ENCODE results near the gene FAAP20. TPM values are rescaled to one million over a fixed set of nuclear protein-coding genes. Genes with fewer than 3 reads are reported as not detected.

FAAP20 gene
- total RNA-seq, 1 donor from 2014 or later, result 77.9 TPM

GRCh38 chr1:2208309-2209239 lies 14.0 kb upstream of the FAAP20 start:
- peak; percentile 31 for TF ChIP-seq CTCF (IDR thresholded peaks at IDR 0.05; ENCODE audit: unreplicated experiment)
- H3K27me3 Mint-ChIP-seq, result no peaks in the 10 kb centered on the region
- no peaks in the 10 kb centered on the region for H3K9me3 Mint-ChIP-seq (ENCODE audit: low read depth)
- no peak overlapping the region for H3K27ac Mint-ChIP-seq
- peaks cover 15% of the 10 kb centered on the region for H3K4me1 Mint-ChIP-seq (ENCODE audit: low read depth)
- DNase-seq (ENCODE audit: low spot score, unreplicated experiment), result no peak
- H3K36me3 Mint-ChIP-seq (ENCODE audit: insufficient read depth), result no peaks in the 10 kb centered on the region
- peak overlapping the region; percentile 29 for H3K4me3 Mint-ChIP-seq (ENCODE audit: low read depth)

- no peak overlapping the region for H3K27ac Mint-ChIP-seq
- TF ChIP-seq CTCF (IDR thresholded peaks at IDR 0.05; ENCODE audit: unreplicated experiment), result no peak
- DNase-seq (ENCODE audit: low spot score, unreplicated experiment), result no peak
- no peaks in the 10 kb centered on the region for H3K36me3 Mint-ChIP-seq (ENCODE audit: insufficient read depth)
- H3K4me3 Mint-ChIP-seq (ENCODE audit: low read depth), result no peak overlapping the region
- no peaks in the 10 kb centered on the region for H3K27me3 Mint-ChIP-seq
- H3K9me3 Mint-ChIP-seq (ENCODE audit: low read depth), result no peaks in the 10 kb centered on the region
- peaks cover 15% of the 10 kb centered on the region for H3K4me1 Mint-ChIP-seq (ENCODE audit: low read depth)
Observed at GRCh38 chr1:2206813-2207487, 12.4 kb upstream of the FAAP20 start.

GRCh38 chr1:2205191-2205952 lies 10.8 kb upstream of the FAAP20 start:
- Mint-ChIP-seq H3K4me3 (ENCODE audit: low read depth) (peak overlapping the region; percentile 31), H3K27ac (no peak overlapping the region)
- peak; percentile 84 for DNase-seq (ENCODE audit: low spot score, unreplicated experiment)

GRCh38 chr1:2204415-2205190 lies 10.0 kb upstream of the FAAP20 start:
- H3K27ac Mint-ChIP-seq, result no peak overlapping the region
- TF ChIP-seq CTCF (IDR thresholded peaks at IDR 0.05; ENCODE audit: unreplicated experiment), result no peak
- no peaks in the 10 kb centered on the region for H3K36me3 Mint-ChIP-seq (ENCODE audit: insufficient read depth)
- peaks cover 15% of the 10 kb centered on the region for H3K4me1 Mint-ChIP-seq (ENCODE audit: low read depth)
- H3K4me3 Mint-ChIP-seq (ENCODE audit: low read depth), result peak overlapping the region; percentile 54
- no peaks in the 10 kb centered on the region for H3K27me3 Mint-ChIP-seq
- peak; percentile 64 for DNase-seq (ENCODE audit: low spot score, unreplicated experiment)
- no peaks in the 10 kb centered on the region for H3K9me3 Mint-ChIP-seq (ENCODE audit: low read depth)

More at GRCh38 chr1:2205191-2205952, 10.8 kb upstream of the FAAP20 start:
- no peaks in the 10 kb centered on the region for H3K36me3 Mint-ChIP-seq (ENCODE audit: insufficient read depth)
- H3K4me1 Mint-ChIP-seq (ENCODE audit: low read depth), result peaks cover 15% of the 10 kb centered on the region
- H3K9me3 Mint-ChIP-seq (ENCODE audit: low read depth), result no peaks in the 10 kb centered on the region
- H3K27me3 Mint-ChIP-seq, result no peaks in the 10 kb centered on the region
- TF ChIP-seq CTCF (IDR thresholded peaks at IDR 0.05; ENCODE audit: unreplicated experiment), result peak; percentile 10
